ENCODE measurements around the gene VAX1.

VAX1 gene

DNA sequence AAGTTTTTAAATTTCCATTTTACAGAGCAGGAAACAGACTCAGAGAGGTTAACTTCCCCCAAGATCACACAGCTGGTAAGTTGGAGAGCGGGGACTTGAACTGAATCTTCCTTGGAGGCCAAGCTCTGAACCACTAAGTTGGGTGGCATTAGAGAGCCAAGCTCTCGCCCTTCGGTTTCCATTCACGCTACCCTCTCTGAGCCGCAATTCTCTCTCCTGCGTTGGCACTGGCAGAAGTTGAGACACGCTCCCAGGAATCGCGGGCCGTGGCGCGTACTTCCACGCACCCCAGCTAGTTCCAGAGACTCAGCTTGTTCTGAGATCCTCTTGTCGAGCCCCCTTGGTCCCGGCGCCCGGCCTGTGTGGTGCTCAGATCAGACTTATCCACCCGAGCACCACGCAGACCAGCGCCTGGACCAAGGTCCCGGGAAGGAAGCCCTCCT is 29.3 kb upstream of the VAX1 start:
- TF ChIP-seq GATA2 (IDR thresholded peaks at IDR 0.05; ENCODE audit: low read depth, low read length) (no peak), GATA3 (IDR thresholded peaks at IDR 0.05; ENCODE audit: low read depth, low read length) (no peak)

- TF ChIP-seq GATA2 (IDR thresholded peaks at IDR 0.05; ENCODE audit: low read depth, low read length) = no peak
- no peak for TF ChIP-seq GATA3 (IDR thresholded peaks at IDR 0.05; ENCODE audit: low read depth, low read length)
Measured at GRCh38 chr10:117166418-117167345, 28.6 kb upstream of the VAX1 start.

DNA sequence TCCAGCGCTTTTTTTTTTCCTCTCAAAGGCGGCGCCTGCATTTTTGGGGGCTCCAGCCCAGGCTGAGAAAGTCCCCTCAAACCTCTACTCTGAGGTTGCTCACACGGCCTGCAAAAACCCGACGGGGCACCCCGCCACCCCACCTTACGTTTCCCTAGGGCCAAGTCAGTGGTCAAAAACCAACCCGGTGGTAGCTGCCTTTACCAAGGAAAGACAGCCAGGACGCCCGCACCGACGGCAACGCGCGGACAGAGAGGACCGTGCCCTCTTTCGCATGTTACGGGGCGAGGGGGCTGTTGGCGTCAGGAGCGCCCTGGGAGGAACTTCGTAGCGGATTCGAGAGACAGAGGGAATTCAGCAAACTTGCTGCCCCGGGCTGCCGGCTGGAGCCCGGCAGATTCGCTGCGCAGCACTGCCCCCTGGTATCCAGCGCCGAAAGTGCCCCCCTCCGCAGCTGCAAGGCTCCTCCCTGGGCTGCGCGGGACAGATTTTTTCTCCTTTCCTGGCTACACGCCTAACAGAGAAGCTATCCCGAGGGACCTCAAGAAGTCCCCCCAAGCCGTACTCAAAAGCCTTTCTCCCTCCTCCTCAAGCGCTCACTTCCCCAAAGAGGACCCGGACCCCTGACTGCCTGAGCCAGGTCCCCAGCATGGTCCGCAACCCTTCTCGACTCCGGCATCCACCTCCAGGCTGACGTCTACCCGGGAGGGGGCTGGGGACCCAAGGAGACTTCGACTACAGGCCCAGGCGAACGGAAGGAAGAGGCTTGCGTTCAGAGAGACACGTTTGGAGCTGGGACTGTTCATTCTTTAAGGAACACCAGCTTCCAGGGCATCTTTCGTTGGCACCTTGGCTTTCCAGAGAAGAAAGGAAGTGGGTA is 27.7 kb upstream of the VAX1 start:
- TF ChIP-seq GATA2 (IDR thresholded peaks at IDR 0.05; ENCODE audit: low read depth, low read length) = no peak
- TF ChIP-seq GATA3 (IDR thresholded peaks at IDR 0.05; ENCODE audit: low read depth, low read length) = no peak

- TF ChIP-seq GATA3 (IDR thresholded peaks at IDR 0.05; ENCODE audit: low read depth, low read length) (no peak), GATA2 (IDR thresholded peaks at IDR 0.05; ENCODE audit: low read depth, low read length) (no peak)
Measured at GRCh38 chr10:117164592-117165537, 26.8 kb upstream of the VAX1 start.

DNA sequence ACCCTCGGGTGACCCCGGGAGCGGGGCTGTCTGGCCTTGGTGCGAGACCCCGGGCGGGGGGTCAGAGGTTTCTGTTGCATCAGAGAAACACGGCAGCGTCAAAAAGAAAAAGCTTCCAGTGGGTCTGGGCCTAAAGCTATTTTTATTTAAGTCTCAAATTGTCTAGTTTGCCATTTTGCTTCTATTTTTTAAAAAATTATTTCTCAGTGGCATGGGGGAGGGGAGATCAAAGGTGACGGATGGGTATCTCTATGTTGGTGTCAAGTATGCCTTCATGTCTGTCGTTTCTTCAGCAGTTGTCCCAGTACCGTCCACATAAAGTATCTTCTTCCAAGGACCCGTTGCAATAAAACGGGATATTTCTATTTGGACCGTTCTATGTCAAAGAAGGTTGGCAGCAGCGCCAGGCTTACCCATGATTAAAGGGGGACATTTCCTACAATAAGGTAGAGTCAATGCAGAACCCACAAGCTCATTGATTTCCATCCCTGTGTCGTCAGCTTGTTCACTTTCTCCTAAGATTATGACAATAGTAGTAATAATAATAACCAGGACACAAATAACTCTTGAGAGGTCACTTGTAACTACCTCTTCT is 26.0 kb upstream of the VAX1 start:
- no peak for TF ChIP-seq GATA2 (IDR thresholded peaks at IDR 0.05; ENCODE audit: low read depth, low read length)
- TF ChIP-seq GATA3 (IDR thresholded peaks at IDR 0.05; ENCODE audit: low read depth, low read length) = no peak

DNA sequence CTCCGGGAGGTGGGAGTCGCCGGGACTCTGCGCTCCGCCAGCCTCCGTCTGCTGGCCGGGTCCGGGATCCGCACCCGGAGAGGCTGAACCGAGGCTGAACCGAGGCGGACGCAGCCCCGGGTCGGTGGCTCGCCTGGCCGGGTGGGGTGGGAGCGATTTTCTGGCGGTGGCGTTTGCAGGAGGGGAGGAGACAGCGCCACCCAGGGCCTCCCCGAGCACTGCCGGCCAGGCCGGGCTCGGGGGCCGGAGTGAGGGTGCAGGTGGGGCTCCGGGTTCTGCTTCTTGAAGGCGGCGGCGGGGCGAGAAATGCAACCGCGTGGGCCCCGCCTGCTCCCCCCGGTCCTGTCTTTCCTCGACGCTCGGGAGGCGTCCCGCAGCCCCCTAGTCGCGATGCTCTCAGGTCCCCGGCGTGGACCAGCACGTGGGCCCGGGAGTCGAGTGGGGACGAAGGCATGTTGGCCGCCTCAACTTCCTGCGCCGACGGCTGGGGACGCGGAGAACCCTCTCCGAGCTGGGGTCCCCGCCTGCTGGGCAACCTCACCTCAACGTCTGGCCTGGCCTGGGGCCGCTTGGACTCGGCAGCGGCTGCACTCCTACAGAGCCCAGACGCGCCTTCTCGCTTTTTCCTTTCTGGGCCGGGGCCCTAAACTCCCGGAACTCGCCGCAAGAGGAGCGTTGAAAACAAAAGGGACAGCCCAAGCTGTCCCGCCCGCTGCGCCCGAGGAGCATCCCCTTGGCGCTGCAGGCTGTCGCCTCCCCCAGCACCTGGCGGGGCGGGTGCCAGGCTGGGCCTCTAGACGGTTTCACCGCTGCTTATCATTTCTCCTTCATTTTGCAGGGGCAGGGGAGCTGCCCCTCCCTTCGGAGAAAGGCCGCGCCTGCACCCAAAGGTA is 25.2 kb upstream of the VAX1 start:
- TF ChIP-seq GATA2 (IDR thresholded peaks at IDR 0.05; ENCODE audit: low read depth, low read length) (no peak), GATA3 (IDR thresholded peaks at IDR 0.05; ENCODE audit: low read depth, low read length) (no peak)

- no peak for TF ChIP-seq GATA3 (IDR thresholded peaks at IDR 0.05; ENCODE audit: low read depth, low read length)
- TF ChIP-seq GATA2 (IDR thresholded peaks at IDR 0.05; ENCODE audit: low read depth, low read length) = no peak
Measured at GRCh38 chr10:117162093-117163060, 24.3 kb upstream of the VAX1 start.

GRCh38 chr10:117161386-117162033 is 23.4 kb upstream of the VAX1 start:
- TF ChIP-seq GATA3 (IDR thresholded peaks at IDR 0.05; ENCODE audit: low read depth, low read length) (no peak), GATA2 (IDR thresholded peaks at IDR 0.05; ENCODE audit: low read depth, low read length) (no peak)

GRCh38 chr10:117160567-117160966 is 22.5 kb upstream of the VAX1 start:
- TF ChIP-seq GATA3 (IDR thresholded peaks at IDR 0.05; ENCODE audit: low read depth, low read length) = no peak

GRCh38 chr10:117159390-117159789 is 21.3 kb upstream of the VAX1 start:
- TF ChIP-seq GATA2 (IDR thresholded peaks at IDR 0.05; ENCODE audit: low read depth, low read length) (no peak), GATA3 (IDR thresholded peaks at IDR 0.05; ENCODE audit: low read depth, low read length) (no peak)

DNA sequence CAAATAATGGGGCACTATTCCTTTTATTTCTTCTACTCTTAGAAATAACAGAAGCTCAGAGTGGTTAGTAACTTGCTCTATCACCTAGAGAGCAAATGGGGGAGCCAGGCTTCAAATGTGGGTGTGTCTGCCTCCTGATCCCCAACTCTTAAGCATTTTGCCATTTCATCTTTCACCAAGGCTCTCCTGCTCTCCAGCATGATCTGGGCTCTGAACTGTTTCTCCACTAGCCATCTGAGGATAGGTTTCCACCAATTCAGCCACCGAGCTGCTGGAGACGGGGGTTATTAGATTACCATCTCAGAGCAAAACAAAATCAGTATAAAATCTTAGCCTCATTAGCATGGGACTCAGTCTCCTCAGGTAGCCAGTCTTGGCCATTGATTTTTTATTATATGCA is 20.2 kb upstream of the VAX1 start:
- TF ChIP-seq GATA3 (IDR thresholded peaks at IDR 0.05; ENCODE audit: low read depth, low read length) (no peak), GATA2 (IDR thresholded peaks at IDR 0.05; ENCODE audit: low read depth, low read length) (no peak)

Measured in SH-SY5Y (cell line).